HepG2 (cell line): ENCODE measurements around the gene ATXN1L. TPM values are rescaled to one million over a fixed set of nuclear protein-coding genes. Genes with fewer than 3 reads are reported as not detected.

Source experiments
- ARID3A ChIP-seq: IDR thresholded peaks from 2 replicates; pipeline ENCODE4 v1.6.1; 2012; ENCODE audit warnings: low read depth, low read length, improper control_type of control experiment
- ARNT2 ChIP-seq: sonication (generic); formaldehyde crosslinking; IDR thresholded peaks from 2 replicates; pipeline ENCODE4 v1.8.0; 2022; ENCODE audit warnings: mild to moderate bottlenecking, low read depth, missing genetic modification reagents, moderate library complexity
- ETV6 ChIP-seq: sonication (generic); formaldehyde crosslinking; conservative IDR thresholded peaks from 2 replicates; pipeline ENCODE4 v1.4.0; 2020; ENCODE audit warnings: missing genetic modification reagents
- FOXP4 ChIP-seq: sonication (generic); formaldehyde crosslinking; IDR thresholded peaks from 2 replicates; pipeline ENCODE4 v1.4.0; 2020; ENCODE audit warnings: missing genetic modification reagents
- KDM3A ChIP-seq: IDR thresholded peaks from 2 replicates; pipeline ENCODE4 v1.6.1; 2018; ENCODE audit warnings: low read depth, missing compliant biosample characterization
- MIXL1 ChIP-seq: IDR thresholded peaks from 2 replicates; pipeline ENCODE4 v1.6.1; 2016
- MTF2 ChIP-seq: sonication (generic); formaldehyde crosslinking; IDR thresholded peaks from 2 replicates; pipeline ENCODE4 v1.5.0; 2020; ENCODE audit warnings: missing genetic modification reagents, borderline replicate concordance
- REL ChIP-seq: sonication (generic); formaldehyde crosslinking; conservative IDR thresholded peaks from 2 replicates; pipeline ENCODE4 v1.8.0; 2022; ENCODE audit warnings: mild to moderate bottlenecking, missing genetic modification reagents, moderate library complexity
- SMAD1 ChIP-seq: sonication (generic); formaldehyde crosslinking; IDR thresholded peaks from 2 replicates; pipeline ENCODE4 v1.4.0; 2020; ENCODE audit warnings: missing genetic modification reagents, low read depth, mild to moderate bottlenecking, borderline replicate concordance
- SNAI1 ChIP-seq: sonication (generic); formaldehyde crosslinking; IDR thresholded peaks from 2 replicates; pipeline ENCODE4 v1.5.0; 2020; ENCODE audit warnings: mild to moderate bottlenecking, missing genetic modification reagents, borderline replicate concordance
- TFDP2 ChIP-seq: sonication (generic); formaldehyde crosslinking; IDR thresholded peaks from 2 replicates; pipeline ENCODE4 v1.4.0; 2020; ENCODE audit warnings: missing genetic modification reagents
- ZC3H13 ChIP-seq: sonication (generic); formaldehyde crosslinking; IDR thresholded peaks from 2 replicates; pipeline ENCODE4 v1.8.1; 2023; ENCODE audit warnings: mild to moderate bottlenecking, missing genetic modification reagents, moderate library complexity
- ZNF407 ChIP-seq: sonication (generic); formaldehyde crosslinking; IDR thresholded peaks from one replicate; pipeline ENCODE4 v1.5.1; 2020; ENCODE audit warnings: mild to moderate bottlenecking, missing genetic modification reagents; ENCODE audit errors: not compliant biosample characterization
- ZNF567 ChIP-seq: sonication (generic); formaldehyde crosslinking; IDR thresholded peaks from 2 replicates; pipeline ENCODE4 v1.8.1; 2023; ENCODE audit warnings: mild to moderate bottlenecking, missing genetic modification reagents, borderline replicate concordance
- ZNF615 ChIP-seq: sonication (generic); formaldehyde crosslinking; IDR thresholded peaks from 2 replicates; pipeline ENCODE4 v1.5.0; 2020; ENCODE audit warnings: mild to moderate bottlenecking, missing genetic modification reagents, borderline replicate concordance
- polyA plus RNA-seq, 8 experiments: library from polyadenylated mRNA; depleted of rRNA in 3 of 8; stranded (reverse) in 7 of 8; unstranded in 1 of 8; fragments of >200 nt; fragmentation: Illumina TruSeq in 4 of 8; extraction: Trizol in 4 of 8; gene quantifications; 2 replicates each; pipeline versions ENCODE4 v1.2.1 to v1.2.3, GENCODE V29; 2011 to 2016; ENCODE audit warnings: low read depth in 4 of 8, missing spikeins in 1 of 8, mixed read lengths in 1 of 8; ENCODE audit not compliant: insufficient read depth in 1 of 8
- total RNA-seq, 5 experiments: library from RNA; depleted of rRNA; stranded (reverse); fragments of >200 nt; fragmentation: Illumina TruSeq; extraction: Trizol; gene quantifications; 2 replicates each; pipeline ENCODE4 v1.2.3, GENCODE V29; 2016; ENCODE audit warnings: low read depth in 1 of 5

ATXN1L gene
- total and polyA plus RNA-seq, 2 of the 13 experiments (the other 11 are each of a cell fraction or from before 2014, with no cell fraction given) = 20.0 to 22.4 TPM

GRCh38 chr16:71883849-71884638 is 38.3 kb downstream of the ATXN1L start, which contains the start of gene ZNF821 (continued):
- TF ChIP-seq ZNF567 = 0 out of 2 replicates have a peak, but pooled peaks have one; percentile 47
- no peak for TF ChIP-seq ARID3A
- TF ChIP-seq MTF2 = peak; percentile 66; the same call in 1 of the 2 replicates
- TF ChIP-seq FOXP4 (CRISPR knock-in tag) = 0 out of 2 replicates have a peak, but pooled peaks have one; percentile 13
- no peak for TF ChIP-seq ZNF615 (CRISPR knock-in tag)
- no peak for TF ChIP-seq SNAI1 (CRISPR knock-in tag)
- TF ChIP-seq SMAD1 (CRISPR knock-in tag) = peak; percentile 64; the same call in 1 of the 2 replicates
- TF ChIP-seq ETV6 = peak; percentile 52; the same call in 1 of the 2 replicates
- no peak for TF ChIP-seq REL
- TF ChIP-seq ZC3H13 (CRISPR knock-in tag) = no peak
- peak; percentile 23; the same call in 1 of the 2 replicates for TF ChIP-seq ARNT2
- peak; percentile 14 for TF ChIP-seq ZNF407 (CRISPR knock-in tag)
- TF ChIP-seq KDM3A = no peak
- 0 out of 2 replicates have a peak, but pooled peaks have one; percentile 10 for TF ChIP-seq MIXL1 (CRISPR knock-in tag)
- TF ChIP-seq TFDP2 (CRISPR knock-in tag) = peak; percentile 53; the same call in 1 of the 2 replicates
